ENCODE data around the gene JAM3. TPM values are rescaled to one million over a fixed set of nuclear protein-coding genes. Genes with fewer than 3 reads are reported as not detected.

Gene JAM3
- total RNA-seq, 2 donors from 2014 or later: 21.3 to 157 TPM

- TF ChIP-seq CTCF (IDR thresholded peaks at IDR 0.05): no peak
- TF ChIP-seq POLR2A (IDR thresholded peaks at IDR 0.05): no peak
- no peak for TF ChIP-seq POLR2AphosphoS5 (IDR thresholded peaks at IDR 0.05)
- H3K9me3 ChIP-seq: no peaks in the 10 kb centered on the region
- no peak for DNase-seq (ENCODE audit: low spot score)
- H3K4me1 ChIP-seq (replicated peaks): no peaks in the 10 kb centered on the region
- 71% methylated on average over 12 of the region's 12 CpGs for WGBS
- no peaks in the 10 kb centered on the region for H3K27me3 ChIP-seq (replicated peaks; ENCODE audit: insufficient read depth)
- H3K27ac ChIP-seq: no peak overlapping the region
- no peak overlapping the region for H3K4me3 ChIP-seq
- H3K36me3 ChIP-seq: no peaks in the 10 kb centered on the region
- intact Hi-C loops (cut with DNase I): no loop called here
Measured at GRCh38 chr11:134052395-134052987, 16.4 kb upstream of the JAM3 start.

GRCh38 chr11:134052988-134053945 is 15.6 kb upstream of the JAM3 start:
- TF ChIP-seq POLR2AphosphoS5 (IDR thresholded peaks at IDR 0.05) (no peak), CTCF (IDR thresholded peaks at IDR 0.05) (no peak), POLR2A (IDR thresholded peaks at IDR 0.05) (no peak)
- H3K36me3 ChIP-seq: no peaks in the 10 kb centered on the region
- intact Hi-C loops (cut with DNase I): no loop called here
- H3K27me3 ChIP-seq (replicated peaks; ENCODE audit: insufficient read depth): no peaks in the 10 kb centered on the region
- no peaks in the 10 kb centered on the region for H3K4me1 ChIP-seq (replicated peaks)
- DNase-seq (ENCODE audit: low spot score): no peak
- no peak overlapping the region for H3K27ac ChIP-seq
- no peak overlapping the region for H3K4me3 ChIP-seq
- WGBS: 69% methylated on average over 26 of the region's 26 CpGs
- no peaks in the 10 kb centered on the region for H3K9me3 ChIP-seq

GRCh38 chr11:134055029-134055428 is 13.8 kb upstream of the JAM3 start:
- Histone ChIP-seq H3K9me3 (no peaks in the 10 kb centered on the region), H3K27me3 (replicated peaks; ENCODE audit: insufficient read depth) (no peaks in the 10 kb centered on the region), H3K4me3 (no peak overlapping the region), H3K36me3 (no peaks in the 10 kb centered on the region), H3K4me1 (replicated peaks) (no peaks in the 10 kb centered on the region), H3K27ac (no peak overlapping the region)
- no peak for DNase-seq (ENCODE audit: low spot score)
- TF ChIP-seq CTCF (IDR thresholded peaks at IDR 0.05): no peak
- no peak for TF ChIP-seq POLR2A (IDR thresholded peaks at IDR 0.05)
- TF ChIP-seq POLR2AphosphoS5 (IDR thresholded peaks at IDR 0.05): no peak
- intact Hi-C loops (cut with DNase I): no loop called here
- 79% methylated on average over 9 of the region's 9 CpGs for WGBS

GRCh38 chr11:134060316-134060715 is 8.6 kb upstream of the JAM3 start:
- Histone ChIP-seq H3K27ac (no peak overlapping the region), H3K9me3 (no peaks in the 10 kb centered on the region), H3K4me1 (replicated peaks) (no peaks in the 10 kb centered on the region), H3K36me3 (no peaks in the 10 kb centered on the region), H3K27me3 (replicated peaks; ENCODE audit: insufficient read depth) (no peaks in the 10 kb centered on the region), H3K4me3 (no peak overlapping the region)
- WGBS: 51% methylated on average over 3 of the region's 3 CpGs
- intact Hi-C loops (cut with DNase I): no loop called here
- TF ChIP-seq POLR2AphosphoS5 (IDR thresholded peaks at IDR 0.05) (no peak), POLR2A (IDR thresholded peaks at IDR 0.05) (no peak)
- no peak for DNase-seq (ENCODE audit: low spot score)

- Histone ChIP-seq H3K4me1 (replicated peaks) (no peaks in the 10 kb centered on the region), H3K36me3 (no peaks in the 10 kb centered on the region), H3K9me3 (no peaks in the 10 kb centered on the region), H3K4me3 (no peak overlapping the region), H3K27me3 (replicated peaks; ENCODE audit: insufficient read depth) (no peaks in the 10 kb centered on the region), H3K27ac (no peak overlapping the region)
- DNase-seq (ENCODE audit: low spot score): no peak
- TF ChIP-seq CTCF (IDR thresholded peaks at IDR 0.05) (no peak), POLR2A (IDR thresholded peaks at IDR 0.05) (no peak), POLR2AphosphoS5 (IDR thresholded peaks at IDR 0.05) (no peak)
- intact Hi-C loops (cut with DNase I): no loop called here
- 82% methylated on average over 24 of the region's 24 CpGs for WGBS
Measured at GRCh38 chr11:134062265-134063123, 6.4 kb upstream of the JAM3 start.

Data from prostate gland (tissue), 2 donors.